ENCODE measurements around the gene CCDC157.
A peak's percentile ranks its signal among the peaks of the same experiment; 100 is the strongest.

Gene CCDC157

GRCh38 chr22:30416837-30417236, 60.0 kb downstream of the CCDC157 start:
- DNase-seq: no peak

- DNase-seq: no peak
Measured at GRCh38 chr22:30420347-30421125, 63.7 kb downstream of the CCDC157 start.

GRCh38 chr22:30421695-30422480, 65.1 kb downstream of the CCDC157 start:
- no peak for DNase-seq

- DNase-seq: no peak
Measured at GRCh38 chr22:30422481-30423300, 65.9 kb downstream of the CCDC157 start.

- no peak for DNase-seq
Measured at GRCh38 chr22:30423301-30423958, 66.6 kb downstream of the CCDC157 start.

GRCh38 chr22:30423959-30424533, 67.2 kb downstream of the CCDC157 start:
- peak; percentile 96 for DNase-seq

DNA sequence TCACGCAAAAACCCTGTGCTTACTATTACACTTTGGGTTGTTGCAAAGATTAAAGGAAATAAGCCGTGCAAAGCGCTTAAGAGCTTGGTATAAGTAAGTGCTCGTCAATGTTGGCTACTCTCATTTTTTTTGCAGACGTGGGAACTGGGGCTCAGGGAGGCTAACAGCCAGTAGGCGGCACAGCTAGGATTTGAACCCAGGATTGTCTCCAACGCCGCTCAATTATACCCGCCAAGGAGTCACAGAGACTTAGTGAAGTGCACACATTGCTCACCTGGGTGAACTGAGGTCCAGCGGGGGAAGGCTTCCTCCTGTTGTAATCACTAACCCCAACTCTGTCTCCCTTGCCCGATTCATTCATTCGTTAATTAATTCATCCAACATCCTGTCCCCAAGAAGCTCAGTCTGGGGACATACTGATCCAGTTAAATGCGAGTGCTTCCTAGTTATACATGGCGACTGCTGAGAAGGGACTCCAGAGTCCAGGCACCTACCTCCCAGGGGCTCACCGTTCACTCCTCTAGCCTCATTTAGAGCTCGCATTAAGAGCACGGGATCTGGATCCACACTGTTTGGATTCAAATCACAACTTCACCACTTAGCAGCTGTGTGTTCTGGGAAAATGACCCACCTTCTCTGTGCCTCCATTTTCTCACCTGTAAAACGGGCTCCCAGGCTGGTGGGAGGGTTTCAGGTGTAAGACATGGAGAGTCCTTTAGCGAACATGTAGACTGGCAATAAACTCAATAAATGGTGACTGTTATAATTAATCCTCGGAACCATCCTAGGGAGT, 67.9 kb downstream of the CCDC157 start:
- DNase-seq: no peak

DNA sequence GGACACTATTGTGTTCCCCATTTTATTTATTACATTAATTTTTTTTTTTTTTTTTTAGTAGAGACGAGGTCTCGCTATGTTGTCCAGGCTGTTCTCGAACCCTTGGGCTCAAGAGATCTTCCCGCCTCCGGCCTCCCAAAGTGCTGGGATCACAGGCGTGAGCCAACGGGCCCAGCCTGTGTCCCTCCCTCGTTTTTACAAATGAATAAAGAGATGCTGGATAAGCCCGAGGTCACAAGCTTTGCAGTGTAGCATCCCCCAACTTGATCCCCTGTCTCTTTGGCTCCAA, 68.5 kb downstream of the CCDC157 start:
- DNase-seq: no peak

GRCh38 chr22:30425616-30426387, 69.0 kb downstream of the CCDC157 start, which contains the start of gene MTFP1:
Gene MTFP1 (plus strand): TSS chr22:30425768. CDS start chr22:30425880, 112 bp downstream.
- DNase-seq: no peak
